ENCODE data around the gene LUZP4.
"Not testable (repeated sequence)": the region's sequence is repeated elsewhere in the genome, so short reads cannot be mapped to it uniquely, and the experiment has no call there.

The LUZP4 gene

DNA sequence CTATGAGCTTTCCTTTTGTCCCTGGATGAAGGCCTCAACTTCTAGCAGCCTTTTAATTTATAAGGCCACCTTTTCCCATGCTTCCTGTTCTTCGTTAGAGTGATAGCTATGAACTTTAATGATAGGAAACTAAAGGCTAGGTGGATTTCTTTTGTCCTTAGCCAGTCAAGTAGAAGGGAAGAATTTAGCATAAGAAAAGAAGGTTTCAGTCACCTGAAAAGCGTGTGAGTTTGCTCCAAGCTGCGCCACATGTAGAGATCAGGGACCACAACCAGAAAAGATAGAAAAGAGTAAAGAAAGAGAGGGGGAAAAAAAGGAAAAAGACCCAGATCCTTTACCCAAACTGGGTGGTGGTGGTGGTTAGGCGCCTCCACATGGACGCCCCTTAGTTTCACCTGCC lies 28.6 kb downstream of the LUZP4 start:
- no peaks in the 10 kb centered on the region for H3K9me3 ChIP-seq (ENCODE audit: low read length)
- no peaks in the 10 kb centered on the region for H3F3A ChIP-seq (ENCODE audit: insufficient read depth, low read length)
- no peaks in the 10 kb centered on the region for H4K20me1 ChIP-seq (ENCODE audit: insufficient read depth, low read length)
- H3K27ac ChIP-seq (ENCODE audit: low read depth, low read length, poor library complexity, severe bottlenecking): no peak overlapping the region
- H3K36me3 ChIP-seq (ENCODE audit: insufficient read depth, low read length): no peaks in the 10 kb centered on the region
- TF ChIP-seq EZH2 (IDR thresholded peaks at IDR 0.05; ENCODE audit: borderline replicate concordance, low read length): no peak
- TF ChIP-seq, protein P1, sequence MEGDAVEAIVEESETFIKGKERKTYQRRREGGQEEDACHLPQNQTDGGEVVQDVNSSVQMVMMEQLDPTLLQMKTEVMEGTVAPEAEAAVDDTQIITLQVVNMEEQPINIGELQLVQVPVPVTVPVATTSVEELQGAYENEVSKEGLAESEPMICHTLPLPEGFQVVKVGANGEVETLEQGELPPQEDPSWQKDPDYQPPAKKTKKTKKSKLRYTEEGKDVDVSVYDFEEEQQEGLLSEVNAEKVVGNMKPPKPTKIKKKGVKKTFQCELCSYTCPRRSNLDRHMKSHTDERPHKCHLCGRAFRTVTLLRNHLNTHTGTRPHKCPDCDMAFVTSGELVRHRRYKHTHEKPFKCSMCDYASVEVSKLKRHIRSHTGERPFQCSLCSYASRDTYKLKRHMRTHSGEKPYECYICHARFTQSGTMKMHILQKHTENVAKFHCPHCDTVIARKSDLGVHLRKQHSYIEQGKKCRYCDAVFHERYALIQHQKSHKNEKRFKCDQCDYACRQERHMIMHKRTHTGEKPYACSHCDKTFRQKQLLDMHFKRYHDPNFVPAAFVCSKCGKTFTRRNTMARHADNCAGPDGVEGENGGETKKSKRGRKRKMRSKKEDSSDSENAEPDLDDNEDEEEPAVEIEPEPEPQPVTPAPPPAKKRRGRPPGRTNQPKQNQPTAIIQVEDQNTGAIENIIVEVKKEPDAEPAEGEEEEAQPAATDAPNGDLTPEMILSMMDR (IDR thresholded peaks at IDR 0.05; ENCODE audit: low read length): no peak
- H3K9me2 ChIP-seq (ENCODE audit: low read depth, low read length): no peaks in the 10 kb centered on the region
- H3K9ac ChIP-seq (ENCODE audit: low read length): no peak overlapping the region
- H3K27me3 ChIP-seq (ENCODE audit: insufficient read depth, low read length): no peaks in the 10 kb centered on the region
- no peak overlapping the region for H3K4me3 ChIP-seq (ENCODE audit: low read depth, low read length, poor library complexity, severe bottlenecking)
- H2AFZ ChIP-seq (ENCODE audit: low read length): no peak overlapping the region
- H3K79me2 ChIP-seq (ENCODE audit: insufficient read depth, low read length): no peaks in the 10 kb centered on the region
- no peaks in the 10 kb centered on the region for H3K4me1 ChIP-seq (ENCODE audit: insufficient read depth, low read length, severe bottlenecking)
- no peak overlapping the region for H3K4me2 ChIP-seq (ENCODE audit: low read length)

DNA sequence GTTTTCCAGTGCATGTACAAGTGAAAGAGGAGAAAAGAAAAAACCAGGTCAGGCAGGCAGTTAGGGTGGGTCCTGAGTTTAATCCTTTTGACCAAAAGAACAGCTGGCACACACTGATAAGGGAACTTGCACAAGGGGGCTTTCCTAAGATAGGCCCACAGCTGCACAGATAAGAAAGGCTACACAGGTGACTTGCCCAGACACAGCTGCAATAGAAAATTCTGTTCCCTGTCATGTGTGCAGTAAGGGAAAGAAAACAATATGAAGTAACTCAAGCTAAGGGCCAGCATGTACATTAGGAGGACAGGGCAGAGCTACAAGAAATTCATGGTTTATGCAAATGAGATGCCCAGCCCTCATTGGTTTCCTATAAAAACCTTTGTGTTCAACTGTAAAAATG lies 32.9 kb downstream of the LUZP4 start:
- Histone ChIP-seq H4K20me1 (ENCODE audit: insufficient read depth, low read length) (no peaks in the 10 kb centered on the region), H3F3A (ENCODE audit: insufficient read depth, low read length) (no peaks in the 10 kb centered on the region), H3K27ac (ENCODE audit: low read depth, low read length, poor library complexity, severe bottlenecking) (no peak overlapping the region), H3K36me3 (ENCODE audit: insufficient read depth, low read length) (no peaks in the 10 kb centered on the region), H3K79me2 (ENCODE audit: insufficient read depth, low read length) (no peaks in the 10 kb centered on the region), H3K9ac (ENCODE audit: low read length) (no peak overlapping the region), H3K4me3 (ENCODE audit: low read depth, low read length, poor library complexity, severe bottlenecking) (no peak overlapping the region), H3K4me2 (ENCODE audit: low read length) (no peak overlapping the region), H3K9me2 (ENCODE audit: low read depth, low read length) (no peaks in the 10 kb centered on the region), H3K9me3 (ENCODE audit: low read length) (no peaks in the 10 kb centered on the region), H3K27me3 (ENCODE audit: insufficient read depth, low read length) (no peaks in the 10 kb centered on the region), H3K4me1 (ENCODE audit: insufficient read depth, low read length, severe bottlenecking) (no peaks in the 10 kb centered on the region), H2AFZ (ENCODE audit: low read length) (no peak overlapping the region)
- TF ChIP-seq EZH2 (IDR thresholded peaks at IDR 0.05; ENCODE audit: borderline replicate concordance, low read length): no peak
- TF ChIP-seq, protein P1 (IDR thresholded peaks at IDR 0.05; ENCODE audit: low read length): no peak

DNA sequence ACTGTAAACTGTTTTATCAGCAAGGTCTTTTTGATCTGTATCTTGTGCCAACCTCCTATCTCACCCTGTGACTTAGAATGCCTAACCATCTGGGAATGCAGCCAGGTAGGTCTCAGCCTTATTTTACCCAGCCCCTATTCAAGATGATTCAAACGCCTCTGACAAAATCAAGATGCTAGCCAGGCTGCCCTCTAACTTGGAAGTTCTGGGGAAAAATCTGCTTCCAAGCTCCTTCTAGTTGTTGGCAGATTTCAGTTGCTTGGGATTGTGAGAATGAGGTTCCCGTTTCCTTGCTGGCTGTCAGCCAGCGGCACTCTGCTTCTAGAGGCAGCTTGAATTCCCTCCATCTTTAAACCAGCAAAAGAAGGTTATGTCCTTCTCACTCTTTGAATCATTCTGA lies 34.7 kb downstream of the LUZP4 start:
- Histone ChIP-seq H3F3A (ENCODE audit: insufficient read depth, low read length) (no peaks in the 10 kb centered on the region), H4K20me1 (ENCODE audit: insufficient read depth, low read length) (no peaks in the 10 kb centered on the region), H3K27ac (ENCODE audit: low read depth, low read length, poor library complexity, severe bottlenecking) (no peak overlapping the region), H3K4me3 (ENCODE audit: low read depth, low read length, poor library complexity, severe bottlenecking) (no peak overlapping the region), H3K27me3 (ENCODE audit: insufficient read depth, low read length) (no peaks in the 10 kb centered on the region), H3K4me2 (ENCODE audit: low read length) (no peak overlapping the region), H3K4me1 (ENCODE audit: insufficient read depth, low read length, severe bottlenecking) (no peaks in the 10 kb centered on the region), H3K9me3 (ENCODE audit: low read length) (no peaks in the 10 kb centered on the region), H3K9ac (ENCODE audit: low read length) (no peak overlapping the region), H3K36me3 (ENCODE audit: insufficient read depth, low read length) (no peaks in the 10 kb centered on the region), H2AFZ (ENCODE audit: low read length) (no peak overlapping the region), H3K9me2 (ENCODE audit: low read depth, low read length) (no peaks in the 10 kb centered on the region), H3K79me2 (ENCODE audit: insufficient read depth, low read length) (no peaks in the 10 kb centered on the region)
- TF ChIP-seq, protein P1 (IDR thresholded peaks at IDR 0.05; ENCODE audit: low read length): no peak
- no peak for TF ChIP-seq EZH2 (IDR thresholded peaks at IDR 0.05; ENCODE audit: borderline replicate concordance, low read length)

DNA sequence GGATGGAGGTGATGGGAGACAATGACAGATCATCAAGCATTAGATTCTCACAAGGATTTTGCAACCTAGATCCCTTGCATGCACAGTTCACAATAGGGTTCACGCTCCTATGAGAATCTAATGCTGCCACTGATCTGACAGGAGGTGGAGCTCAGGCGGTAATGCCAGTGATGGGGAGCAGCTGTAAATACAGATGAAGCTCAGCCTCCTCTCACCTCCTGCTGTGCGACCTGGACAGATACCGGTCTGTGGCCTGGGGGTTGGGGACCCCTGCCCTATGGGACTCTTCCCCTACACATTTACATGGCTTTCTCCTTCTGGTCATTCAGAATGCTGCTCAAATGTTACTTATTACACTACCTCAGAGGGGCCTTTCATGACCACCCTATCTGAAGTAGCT lies 39.8 kb downstream of the LUZP4 start:
- not testable (repeated sequence) for H3K4me2 ChIP-seq (ENCODE audit: low read length); H3K4me1 ChIP-seq (ENCODE audit: insufficient read depth, low read length, severe bottlenecking); H3K9me3 ChIP-seq (ENCODE audit: low read length); H3K27me3 ChIP-seq (ENCODE audit: insufficient read depth, low read length); H3K27ac ChIP-seq (ENCODE audit: low read depth, low read length, poor library complexity, severe bottlenecking); H4K20me1 ChIP-seq (ENCODE audit: insufficient read depth, low read length); H3K9me2 ChIP-seq (ENCODE audit: low read depth, low read length); H3K36me3 ChIP-seq (ENCODE audit: insufficient read depth, low read length); H3K9ac ChIP-seq (ENCODE audit: low read length); H3F3A ChIP-seq (ENCODE audit: insufficient read depth, low read length); H3K79me2 ChIP-seq (ENCODE audit: insufficient read depth, low read length); H2AFZ ChIP-seq (ENCODE audit: low read length); H3K4me3 ChIP-seq (ENCODE audit: low read depth, low read length, poor library complexity, severe bottlenecking)

All from OCI-LY1 (cell line).